Measurements from ENCODE around the gene DTNB.
"Not testable (repeated sequence)": the region's sequence is repeated elsewhere in the genome, so short reads cannot be mapped to it uniquely, and the experiment has no call there.

Gene DTNB

DNA sequence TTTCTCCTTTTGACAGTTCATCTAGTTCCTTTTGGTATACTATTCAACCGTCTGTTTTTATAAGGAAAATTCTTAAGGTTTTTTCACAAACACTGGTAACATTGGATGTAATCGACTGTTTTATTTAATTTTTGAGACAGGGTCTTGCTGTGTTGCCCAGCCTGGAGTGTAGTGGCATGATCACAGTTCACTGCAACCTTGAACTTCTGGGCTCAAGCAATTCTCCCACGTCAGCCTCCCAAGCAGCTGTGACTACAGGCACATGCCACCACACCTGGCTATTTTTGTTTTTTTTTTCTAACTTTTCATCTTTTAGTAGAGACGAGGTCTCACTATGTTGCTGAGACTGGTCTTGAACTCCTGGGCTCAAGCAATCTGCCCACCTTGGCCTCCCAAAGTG is 227.3 kb downstream of the DTNB start:
- DNase-seq, result no peak

- DNase-seq, result no peak
Measured at GRCh38 chr2:25445464-25445863, 227.9 kb downstream of the DTNB start.

GRCh38 chr2:25444608-25445270 is 228.6 kb downstream of the DTNB start:
- DNase-seq, result no peak

GRCh38 chr2:25443766-25444165 is 229.6 kb downstream of the DTNB start:
- no peak for DNase-seq

DNA sequence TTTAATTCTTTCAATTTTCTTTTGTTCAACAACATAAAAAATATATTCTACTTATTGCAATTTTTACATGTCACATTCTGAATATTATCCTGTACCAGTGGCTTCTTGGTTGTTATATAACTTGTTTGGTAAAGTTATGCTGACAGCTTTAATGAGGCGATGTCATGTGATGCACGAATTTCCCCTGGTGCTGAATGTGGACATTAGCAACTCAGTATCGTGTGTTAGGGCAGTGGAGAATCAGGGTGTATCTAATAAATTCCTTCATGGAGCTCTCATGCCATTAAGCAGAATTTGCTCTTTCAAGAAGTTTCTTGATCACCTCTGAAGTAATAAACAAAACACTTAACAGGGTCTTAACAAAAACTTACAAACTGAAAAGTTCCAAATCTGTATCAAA is 232.0 kb downstream of the DTNB start:
- DNase-seq, result no peak

DNA sequence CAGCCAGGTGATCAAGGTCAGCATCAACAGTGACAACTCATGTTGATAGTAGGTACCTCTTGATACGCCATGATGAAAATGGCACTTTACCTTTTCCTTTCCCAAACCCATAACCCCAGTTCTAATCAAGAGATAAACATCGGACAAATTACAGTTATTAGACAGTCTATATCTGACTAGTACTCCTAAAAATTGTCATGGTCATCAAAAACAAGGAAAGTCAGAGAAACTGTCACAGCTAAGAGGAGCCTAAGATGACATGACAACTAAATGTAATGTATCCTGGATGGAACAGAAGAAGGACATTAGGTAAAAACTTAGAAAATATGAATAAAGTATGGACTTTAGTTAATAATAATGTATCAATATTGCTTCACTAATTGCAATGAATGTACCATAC is 234.6 kb downstream of the DTNB start:
- no peak for DNase-seq

GRCh38 chr2:25437881-25438662 is 235.3 kb downstream of the DTNB start:
- DNase-seq, result no peak

DNA sequence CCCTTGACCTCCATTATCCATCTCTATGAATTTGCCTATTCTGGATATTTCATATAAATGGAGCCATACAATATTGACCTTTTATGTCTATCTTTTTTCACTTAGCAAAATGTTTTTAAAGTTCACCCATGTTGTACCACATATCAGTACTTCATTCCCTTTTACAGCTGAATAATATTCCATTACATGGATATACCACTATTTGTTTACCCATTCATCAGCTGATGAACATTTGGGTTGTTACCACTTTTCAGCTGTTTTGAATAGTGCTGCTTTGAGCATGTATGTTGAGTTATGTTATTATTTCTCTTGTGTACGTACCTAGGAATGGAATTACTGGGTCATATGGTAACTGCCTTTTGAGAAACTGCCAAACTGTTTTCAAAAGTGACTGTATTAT is 238.0 kb downstream of the DTNB start:
- no peak for DNase-seq

DNA sequence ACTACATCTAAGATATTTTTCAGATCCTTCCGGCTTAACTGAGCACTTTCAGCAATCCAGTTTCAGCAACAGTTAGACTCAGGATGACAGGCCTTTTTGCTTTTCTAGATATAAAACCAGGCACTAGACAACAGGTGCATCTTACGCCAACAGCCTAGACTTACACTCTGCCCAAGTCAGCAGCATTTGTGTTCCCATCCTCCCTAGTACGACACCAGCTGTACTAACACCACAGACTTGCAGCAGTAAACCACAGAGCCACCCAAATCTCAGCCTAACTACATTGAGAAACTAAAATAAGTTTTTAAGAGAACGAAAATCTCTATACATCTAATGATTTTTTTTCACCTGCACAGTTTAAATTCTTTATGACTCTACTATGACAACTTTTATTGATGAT is 241.8 kb downstream of the DTNB start:
- DNase-seq, result no peak

DNA sequence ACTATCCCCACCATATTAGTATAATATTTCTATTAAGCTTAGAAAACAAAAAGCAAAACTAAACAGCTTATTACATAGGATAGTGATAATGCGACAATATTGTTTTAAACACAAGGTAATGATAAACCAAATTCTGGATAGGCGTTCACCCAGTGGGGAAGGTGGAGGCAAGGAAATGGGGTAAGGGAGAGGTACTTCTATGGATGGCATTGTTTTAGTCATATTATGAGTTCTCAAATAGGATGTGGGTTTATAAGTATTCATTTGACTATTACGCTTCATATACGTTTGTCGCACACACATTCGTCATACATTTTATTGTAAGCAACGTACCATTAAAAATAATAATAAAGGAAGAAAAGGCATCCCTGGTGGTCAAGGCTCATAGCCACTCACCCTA is 242.8 kb downstream of the DTNB start:
- DNase-seq, result no peak

DNA sequence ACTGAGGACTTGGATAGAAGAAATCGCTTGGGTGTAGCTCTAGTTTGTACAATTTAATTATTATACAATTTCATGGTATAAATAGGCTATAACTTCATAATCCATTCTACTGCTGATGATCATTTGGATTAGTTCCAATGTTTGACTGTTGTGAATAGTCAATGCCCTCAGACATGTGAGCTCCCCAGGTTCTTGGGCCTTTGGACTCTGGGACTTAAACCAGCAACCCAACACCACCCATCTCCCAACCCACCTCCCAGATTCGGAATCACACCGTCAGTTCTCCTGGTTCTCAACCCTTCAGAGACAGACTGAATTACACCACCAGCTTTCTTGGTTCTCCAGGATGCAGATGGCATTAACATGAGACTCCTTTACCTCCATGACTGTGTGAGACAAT is 247.1 kb downstream of the DTNB start:
- no peak for DNase-seq

DNA sequence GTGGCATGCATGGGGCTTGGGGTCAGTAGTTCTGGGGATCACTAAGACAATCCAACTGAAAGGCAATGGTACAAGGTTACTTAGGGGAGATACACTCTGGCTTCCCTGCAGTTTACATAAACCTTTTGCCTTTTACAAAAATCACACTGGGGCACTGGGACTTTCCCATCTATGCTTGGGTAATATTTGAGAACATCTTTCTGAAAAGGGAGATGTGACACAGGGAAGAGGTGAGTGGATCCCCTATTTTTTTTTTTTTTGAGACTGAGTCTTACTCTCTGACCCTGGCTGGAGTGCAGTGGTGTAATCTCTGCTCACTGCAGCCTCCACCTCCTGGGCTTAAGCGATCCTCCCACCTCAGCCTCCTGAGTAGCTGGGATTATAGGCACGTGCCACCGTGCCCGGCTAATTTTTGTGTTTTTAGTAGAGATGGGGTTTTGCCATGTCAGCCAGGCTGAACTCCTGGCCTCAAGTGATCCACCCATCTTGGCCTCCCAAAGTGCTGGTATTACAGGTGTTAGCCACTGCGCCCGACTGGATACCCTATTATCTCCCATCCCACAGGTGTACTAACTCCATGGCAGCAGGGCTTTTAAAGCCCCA is 248.8 kb downstream of the DTNB start:
- no peak for DNase-seq

GRCh38 chr2:25421820-25422411 is 251.5 kb downstream of the DTNB start:
- no peak for DNase-seq

- DNase-seq, result no peak
Measured at GRCh38 chr2:25421289-25421688, 252.1 kb downstream of the DTNB start.

- no peak for DNase-seq
Measured at GRCh38 chr2:25420820-25421237, 252.5 kb downstream of the DTNB start.

DNA sequence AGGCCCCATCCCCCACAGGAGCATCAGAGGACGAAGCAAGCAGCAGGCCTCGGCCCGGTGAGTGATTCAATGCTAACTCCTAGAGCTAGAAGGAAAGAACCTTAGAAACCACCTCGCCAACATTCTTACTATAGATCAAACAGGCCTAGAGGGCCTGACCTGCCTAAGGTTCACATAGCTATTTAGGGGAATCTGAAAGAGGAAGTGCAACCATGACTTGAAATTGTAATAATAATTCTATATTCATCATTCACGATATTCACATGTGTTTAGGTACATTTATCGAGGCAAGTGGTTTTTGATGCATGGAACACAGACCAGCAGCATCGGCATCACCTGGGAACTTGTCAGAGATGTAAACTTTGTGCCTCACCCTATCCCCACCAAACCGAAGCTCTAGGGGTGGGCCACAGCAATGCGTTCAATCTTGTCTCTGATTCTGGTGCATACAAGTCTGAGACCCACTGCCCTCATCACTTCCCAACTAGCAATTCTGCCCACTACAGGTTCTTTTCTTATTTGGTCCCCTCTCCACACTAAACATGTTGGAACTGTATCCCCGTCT is 253.6 kb downstream of the DTNB start:
- DNase-seq, result no peak

DNA sequence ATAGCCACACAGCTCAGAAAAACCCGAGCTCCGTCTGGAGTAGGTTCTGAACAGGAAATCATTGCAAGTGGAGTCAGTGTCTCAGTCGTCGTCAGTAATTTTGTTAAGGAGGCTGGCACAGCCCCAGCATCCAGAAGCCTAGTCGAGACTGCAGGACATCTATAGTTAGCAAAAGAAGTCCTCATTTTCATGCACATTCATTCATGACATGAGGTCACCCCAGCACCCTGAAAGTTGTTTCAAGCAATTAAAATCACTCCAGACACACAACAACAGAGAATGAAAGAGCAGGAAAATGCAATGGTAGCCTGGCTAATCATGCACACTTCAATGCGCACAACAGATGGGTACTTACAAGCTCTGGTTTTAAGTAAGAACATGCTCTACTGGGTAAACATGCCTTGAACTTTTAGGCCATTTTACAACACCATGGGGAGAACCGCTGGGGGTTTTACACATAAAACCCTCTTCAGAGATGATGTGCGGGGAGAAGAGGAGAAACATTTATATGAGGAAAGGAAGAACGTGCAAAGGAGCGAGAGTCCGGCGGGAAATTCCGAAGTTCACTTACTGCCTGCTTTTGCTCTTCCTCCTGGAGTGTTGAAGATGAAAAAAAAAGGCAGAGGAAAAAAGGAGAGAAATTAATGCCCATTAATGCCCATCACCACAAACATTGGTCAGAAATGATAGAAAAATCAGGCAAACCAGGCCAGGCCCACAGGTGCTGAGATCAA is 254.3 kb downstream of the DTNB start:
- no peak for DNase-seq

- no peak for DNase-seq
Measured at GRCh38 chr2:25417715-25418369, 255.5 kb downstream of the DTNB start.

- no peak for DNase-seq
Measured at GRCh38 chr2:25416674-25417073, 256.7 kb downstream of the DTNB start.

DNA sequence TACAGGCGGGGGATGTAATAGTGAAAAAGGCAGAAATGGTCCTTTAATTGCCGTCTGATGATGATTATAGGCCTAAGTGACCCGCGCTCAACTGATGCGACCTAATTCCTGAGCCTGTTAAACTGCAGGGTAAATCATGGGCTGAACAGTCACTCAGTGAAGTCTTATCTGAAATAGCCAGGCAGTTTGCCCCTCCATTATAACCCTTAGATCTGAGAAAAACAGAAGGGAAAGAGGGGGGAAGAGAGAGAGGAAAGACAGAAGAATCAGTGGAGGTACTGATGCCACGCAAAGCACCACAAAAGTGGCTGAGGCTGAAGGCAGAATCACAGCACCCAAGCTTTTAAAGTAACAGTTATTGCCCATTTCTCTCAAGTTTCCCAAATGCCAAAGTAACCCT is 258.6 kb downstream of the DTNB start:
- DNase-seq, result no peak

DNA sequence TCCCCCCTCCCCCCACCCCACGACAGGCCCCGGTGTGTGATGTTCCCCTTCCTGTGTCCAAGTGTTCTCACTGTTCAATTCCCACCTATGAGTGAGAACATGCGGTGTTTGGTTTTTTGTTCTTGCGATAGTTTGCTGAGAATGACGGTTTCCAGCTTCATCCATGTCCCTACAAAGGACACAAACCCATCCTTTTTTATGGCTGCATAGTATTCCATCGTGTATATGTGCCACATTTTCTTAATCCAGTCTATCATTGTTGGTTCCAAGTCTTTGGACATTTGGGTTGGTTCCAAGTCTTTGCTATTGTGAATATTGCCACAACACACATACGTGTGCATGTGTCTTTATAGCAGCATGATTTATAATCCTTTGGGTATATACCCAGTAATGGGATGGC is 260.0 kb downstream of the DTNB start:
- not testable (repeated sequence) for DNase-seq

- no peak for DNase-seq
Measured at GRCh38 chr2:25411753-25412152, 261.6 kb downstream of the DTNB start.
